ENCODE measurements around the gene SNRPD3. TPM values are rescaled to one million over a fixed set of nuclear protein-coding genes. Genes with fewer than 3 reads are reported as not detected.
A peak's percentile ranks its signal among the peaks of the same experiment; 100 is the strongest.
"Not testable (repeated sequence)": the region's sequence is repeated elsewhere in the genome, so short reads cannot be mapped to it uniquely, and the experiment has no call there.

SNRPD3 gene
- total RNA-seq, 1 donor from 2014 or later = 66.8 TPM

DNA sequence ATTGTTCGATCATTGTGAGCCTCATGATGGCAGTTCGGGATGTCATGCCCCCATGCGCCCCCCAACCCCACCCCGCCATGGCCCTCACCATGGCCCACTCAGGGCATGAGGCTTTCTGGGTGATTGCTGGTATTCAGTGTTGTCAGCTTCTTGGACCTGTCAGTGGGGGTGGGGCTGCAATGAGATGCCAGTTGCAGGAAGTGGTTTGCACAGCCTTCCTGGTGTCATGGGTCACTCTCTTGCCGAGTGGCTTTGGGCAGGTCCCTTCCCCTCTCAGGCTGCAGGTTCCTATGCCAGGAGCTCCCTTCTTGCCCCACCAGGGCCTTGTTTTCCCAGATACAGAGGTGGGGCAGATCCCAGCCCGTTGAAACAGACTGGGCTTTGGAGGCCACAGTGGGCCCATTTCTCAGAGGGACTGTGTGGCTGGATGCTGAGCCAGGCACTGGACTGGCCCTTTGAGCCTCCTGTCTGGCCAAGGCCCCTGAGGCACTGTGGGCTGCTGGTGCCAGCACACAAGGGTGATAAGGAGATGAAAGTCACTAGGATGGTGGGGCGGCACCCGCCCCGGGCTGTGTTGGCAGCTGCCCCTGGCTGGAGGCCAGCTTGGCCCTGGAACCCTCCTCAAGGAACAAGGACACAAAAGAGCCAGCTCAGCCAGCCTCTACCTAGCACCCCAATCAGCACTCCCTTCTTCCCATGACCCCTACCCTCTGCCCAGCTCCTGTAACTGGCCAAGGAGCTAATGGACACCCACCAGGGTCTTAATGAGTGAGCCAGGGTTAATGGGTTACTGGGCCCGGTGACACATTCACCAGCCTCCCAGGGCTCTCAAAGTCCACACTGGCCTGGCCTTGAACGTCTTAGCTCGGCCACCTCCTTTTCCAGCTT lies 45.7 kb downstream of the SNRPD3 start:
- H3K27ac ChIP-seq = peak overlapping the region; percentile 18
- peak; percentile 83 for DNase-seq

GRCh38 chr22:24602105-24602749 lies 46.4 kb downstream of the SNRPD3 start:
- H3K36me3 ChIP-seq; H3K9me3 ChIP-seq; H3K4me3 ChIP-seq; ATAC-seq; H3K27me3 ChIP-seq (ENCODE audit: low read depth); intact Hi-C loops (cut with DNase I); DNase-seq: not testable (repeated sequence)
- Histone ChIP-seq H3K4me1 (peaks cover 20% of the 10 kb centered on the region), H3K27ac (peak overlapping the region; percentile 18)

More for the DNA sequence above, 45.7 kb downstream of the SNRPD3 start:
- Histone ChIP-seq H3K9me3 (no peaks in the 10 kb centered on the region), H3K27me3 (ENCODE audit: low read depth) (no peaks in the 10 kb centered on the region), H3K4me1 (peaks cover 20% of the 10 kb centered on the region), H3K4me3 (no peak overlapping the region), H3K36me3 (no peaks in the 10 kb centered on the region)
- ATAC-seq = peak; percentile 76 to 83
- intact Hi-C loops (cut with DNase I) = no loop called here
- TF ChIP-seq CTCF (IDR thresholded peaks at IDR 0.05) = no peak

DNA sequence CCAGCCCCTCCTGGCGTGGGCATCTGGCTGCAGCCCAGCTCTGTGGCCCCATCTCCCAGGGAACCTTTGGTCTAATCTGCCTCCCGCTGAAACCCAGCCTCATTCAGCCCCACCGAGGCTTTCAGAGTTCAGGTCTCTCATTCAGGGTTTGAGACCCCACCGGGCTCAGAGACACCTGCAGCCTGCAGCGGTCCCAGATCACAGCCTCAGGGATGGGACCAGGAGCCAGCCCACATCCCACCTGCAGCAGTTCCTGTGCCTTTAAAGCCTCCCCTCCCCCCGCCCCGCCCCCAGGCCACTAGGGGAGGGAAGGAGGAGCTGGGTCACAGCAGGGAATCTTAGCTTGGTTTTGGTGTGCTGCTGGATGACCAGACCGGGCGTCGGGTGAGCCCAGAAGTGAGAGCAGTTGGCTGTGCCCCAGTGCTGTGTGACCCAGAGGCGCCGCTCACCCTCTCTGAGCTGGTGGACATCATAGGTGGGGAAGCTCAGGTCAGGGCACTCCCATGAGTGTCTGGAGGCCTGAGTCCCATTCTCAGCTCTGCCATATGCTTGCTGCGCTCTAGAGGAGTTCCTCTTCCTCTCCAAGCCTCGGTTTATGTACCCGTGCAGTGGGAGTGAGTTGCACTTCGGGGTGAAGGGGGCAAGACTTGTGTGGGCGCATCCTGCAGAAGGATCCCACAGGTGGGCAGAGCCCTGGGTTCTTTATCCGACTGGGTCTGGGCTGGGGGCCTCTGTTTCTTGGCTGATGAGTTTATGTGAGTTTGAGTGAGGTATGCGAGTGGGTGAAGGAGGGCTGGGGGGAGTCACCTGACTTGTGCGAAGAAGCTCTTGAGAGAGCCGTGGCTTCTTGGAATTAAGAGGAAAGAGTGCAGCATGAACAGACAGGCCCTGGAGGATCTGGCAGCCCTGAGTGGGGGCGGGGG lies 47.3 kb downstream of the SNRPD3 start, which contains the start of gene GGT1:
Gene GGT1 (plus strand): TSS at position 347 of the 923 bp plus-strand sequence. CDS start 7,889 bp downstream, outside the sequence.
- H3K27me3 ChIP-seq (ENCODE audit: low read depth); H3K36me3 ChIP-seq; DNase-seq; H3K9me3 ChIP-seq; intact Hi-C loops (cut with DNase I): not testable (repeated sequence)
- Histone ChIP-seq H3K27ac (peak within 1 kb of the TSS; percentile 18), H3K4me1 (peaks cover 20% of the 10 kb centered on the region), H3K4me3 (peak within 1 kb of the TSS; percentile 36)
- peak; percentile 39 to 55 for ATAC-seq

DNA sequence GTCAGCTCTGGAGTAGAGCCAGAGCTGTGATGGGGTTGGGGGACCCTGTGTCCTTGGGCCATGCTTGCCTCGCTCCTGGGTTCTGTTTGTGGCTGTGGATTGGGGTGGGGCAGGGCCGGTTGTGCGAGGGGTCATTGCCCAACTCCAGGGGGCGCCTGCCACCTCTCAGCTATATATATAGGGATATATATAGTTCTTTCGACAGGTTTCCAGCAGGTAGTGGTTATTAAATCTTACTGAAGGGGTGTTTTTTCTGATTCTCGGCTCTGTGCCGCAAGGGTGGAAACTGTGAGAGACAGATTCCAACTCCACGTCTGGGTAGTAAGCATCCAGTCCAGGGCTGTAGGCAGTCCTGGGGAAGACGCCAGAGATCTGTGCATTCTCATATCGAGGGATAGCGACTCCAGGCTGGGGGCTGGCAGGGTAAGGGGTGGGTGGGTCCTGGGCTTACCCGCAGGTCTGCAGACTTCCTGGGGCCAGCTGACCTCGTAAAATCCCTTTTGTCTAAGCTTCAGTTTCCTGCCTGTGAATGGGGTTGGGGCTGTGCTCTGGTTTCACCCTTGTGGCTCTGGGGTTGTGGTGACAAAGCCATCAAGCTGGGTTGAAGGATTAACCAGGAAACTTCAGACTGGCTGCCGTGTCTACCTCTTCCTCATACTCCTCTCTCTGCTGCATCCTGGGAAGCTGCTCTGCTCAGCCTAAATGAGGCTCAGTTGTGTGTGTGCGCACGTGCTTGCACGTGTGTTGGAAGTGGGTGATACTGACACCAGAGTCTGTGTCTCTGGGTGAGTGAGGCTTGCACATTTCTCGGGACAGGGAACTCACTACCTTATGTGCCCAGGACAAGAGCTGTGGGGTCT lies 48.2 kb downstream of the SNRPD3 start:
- intact Hi-C loops (cut with DNase I); H3K9me3 ChIP-seq; H3K27me3 ChIP-seq (ENCODE audit: low read depth); DNase-seq; H3K36me3 ChIP-seq: not testable (repeated sequence)
- Histone ChIP-seq H3K4me3 (peak overlapping the region; percentile 36), H3K4me1 (peaks cover 20% of the 10 kb centered on the region), H3K27ac (peak overlapping the region; percentile 13)
- peak; percentile 18 to 39 for ATAC-seq

- H3K27me3 ChIP-seq (ENCODE audit: low read depth); intact Hi-C loops (cut with DNase I); H3K9me3 ChIP-seq; H3K36me3 ChIP-seq; H3K4me3 ChIP-seq; DNase-seq; H3K27ac ChIP-seq; ATAC-seq: not testable (repeated sequence)
- H3K4me1 ChIP-seq = peaks cover 15% of the 10 kb centered on the region
Measured at GRCh38 chr22:24606340-24606739, 50.5 kb downstream of the SNRPD3 start.

DNA sequence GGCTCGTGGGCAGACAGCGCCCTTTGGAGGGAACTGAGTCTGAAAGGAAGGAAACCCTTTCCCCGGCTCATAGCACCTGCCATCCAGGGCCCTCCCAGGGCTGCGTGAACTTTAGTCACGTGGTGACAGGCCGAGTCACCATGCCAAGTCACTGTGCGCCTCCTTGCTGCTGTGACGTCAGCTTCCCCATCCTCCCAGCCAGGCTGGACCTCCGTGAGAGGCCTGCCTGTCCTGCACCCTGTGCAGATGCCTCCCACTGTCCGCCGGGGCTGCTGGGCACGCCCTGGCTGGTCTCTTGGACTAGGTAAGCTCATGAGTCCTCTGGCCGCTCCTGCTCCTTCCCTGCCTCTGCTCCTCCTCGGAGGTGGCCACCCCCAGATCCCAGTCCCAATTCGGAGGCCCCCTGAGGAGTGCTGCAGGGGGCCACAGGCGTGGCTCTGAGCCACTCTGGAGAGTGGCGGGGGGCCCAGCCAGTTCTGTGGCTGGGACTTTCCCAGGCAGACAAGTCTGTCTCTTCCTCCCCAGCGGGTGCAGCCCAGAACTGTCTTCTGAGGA lies 51.7 kb downstream of the SNRPD3 start:
- H3K27me3 ChIP-seq (ENCODE audit: low read depth); intact Hi-C loops (cut with DNase I); H3K9me3 ChIP-seq; H3K36me3 ChIP-seq; H3K4me1 ChIP-seq: not testable (repeated sequence)
- Histone ChIP-seq H3K4me3 (peak overlapping the region; percentile 36), H3K27ac (peak overlapping the region; percentile 18)
- ATAC-seq (peak; percentile 63 to 71), DNase-seq (peak; percentile 75)

DNA sequence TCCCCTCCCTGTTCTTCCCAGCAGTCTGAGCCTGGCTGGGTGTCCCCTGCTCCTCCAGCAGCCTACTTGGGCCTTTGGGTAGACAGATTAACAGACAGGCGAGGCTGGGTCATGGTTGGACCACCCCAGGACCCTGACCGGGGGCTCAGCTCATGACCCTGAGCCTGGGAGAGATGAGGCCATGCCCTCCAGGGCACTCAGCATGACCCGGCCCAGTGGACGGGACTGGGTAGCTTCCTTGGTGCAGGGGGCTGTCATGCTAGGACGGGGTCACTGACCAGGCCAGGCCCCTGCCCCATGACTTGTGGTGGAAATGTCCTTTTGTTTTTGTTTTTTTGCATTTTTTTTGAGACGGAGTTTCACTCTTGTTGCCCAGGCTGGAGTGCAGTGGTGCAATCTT lies 52.5 kb downstream of the SNRPD3 start:
- H3K9me3 ChIP-seq; H3K27ac ChIP-seq; H3K4me3 ChIP-seq; H3K27me3 ChIP-seq (ENCODE audit: low read depth); H3K36me3 ChIP-seq; H3K4me1 ChIP-seq; intact Hi-C loops (cut with DNase I); DNase-seq: not testable (repeated sequence)
- peak in 1 of 2 donors; percentile 42 for ATAC-seq

DNA sequence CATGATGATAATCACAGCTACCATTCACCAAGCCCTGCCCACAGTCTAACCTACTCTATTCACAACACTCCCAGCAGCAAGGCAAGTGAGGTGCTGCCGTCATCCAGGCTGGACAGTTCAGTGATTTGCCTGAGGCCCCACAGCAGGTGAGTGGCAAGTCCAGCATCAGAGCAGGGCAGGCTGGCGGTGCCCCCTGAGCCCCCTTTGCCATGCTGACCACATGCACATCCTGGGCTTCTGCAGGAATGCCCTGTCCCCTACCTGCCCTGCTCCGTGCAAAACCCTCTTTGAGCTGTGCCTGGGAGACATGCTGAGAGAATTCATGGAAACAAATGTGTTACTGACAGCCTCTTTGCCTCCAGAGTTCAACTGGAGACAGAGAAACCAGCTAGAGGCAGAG lies 54.1 kb downstream of the SNRPD3 start:
- H3K4me1 ChIP-seq; intact Hi-C loops (cut with DNase I); H3K27me3 ChIP-seq (ENCODE audit: low read depth); H3K36me3 ChIP-seq; ATAC-seq; DNase-seq; H3K27ac ChIP-seq; H3K4me3 ChIP-seq; H3K9me3 ChIP-seq: not testable (repeated sequence)

DNA sequence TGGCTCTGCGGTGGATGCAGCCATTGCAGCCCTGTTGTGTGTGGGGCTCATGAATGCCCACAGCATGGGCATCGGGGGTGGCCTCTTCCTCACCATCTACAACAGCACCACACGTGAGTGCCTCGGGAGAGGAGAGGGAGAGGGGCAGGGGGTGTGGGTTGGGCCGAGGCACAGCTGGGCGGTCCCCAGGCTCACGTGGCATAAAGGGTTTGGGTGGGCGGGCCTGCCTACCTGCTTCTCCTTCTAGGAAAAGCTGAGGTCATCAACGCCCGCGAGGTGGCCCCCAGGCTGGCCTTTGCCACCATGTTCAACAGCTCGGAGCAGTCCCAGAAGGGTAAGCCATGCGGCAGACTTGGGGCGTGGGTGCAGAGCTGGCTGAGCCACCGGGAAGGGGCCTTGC lies 59.0 kb downstream of the SNRPD3 start:
- intact Hi-C loops (cut with DNase I); H3K27ac ChIP-seq; DNase-seq; H3K4me1 ChIP-seq; H3K9me3 ChIP-seq; H3K36me3 ChIP-seq; ATAC-seq; H3K27me3 ChIP-seq (ENCODE audit: low read depth); H3K4me3 ChIP-seq: not testable (repeated sequence)

- DNase-seq; ATAC-seq; H3K9me3 ChIP-seq; H3K36me3 ChIP-seq; H3K27ac ChIP-seq; H3K27me3 ChIP-seq (ENCODE audit: low read depth); H3K4me1 ChIP-seq; H3K4me3 ChIP-seq; intact Hi-C loops (cut with DNase I): not testable (repeated sequence)
Measured at GRCh38 chr22:24621244-24621643, 65.4 kb downstream of the SNRPD3 start.

DNA sequence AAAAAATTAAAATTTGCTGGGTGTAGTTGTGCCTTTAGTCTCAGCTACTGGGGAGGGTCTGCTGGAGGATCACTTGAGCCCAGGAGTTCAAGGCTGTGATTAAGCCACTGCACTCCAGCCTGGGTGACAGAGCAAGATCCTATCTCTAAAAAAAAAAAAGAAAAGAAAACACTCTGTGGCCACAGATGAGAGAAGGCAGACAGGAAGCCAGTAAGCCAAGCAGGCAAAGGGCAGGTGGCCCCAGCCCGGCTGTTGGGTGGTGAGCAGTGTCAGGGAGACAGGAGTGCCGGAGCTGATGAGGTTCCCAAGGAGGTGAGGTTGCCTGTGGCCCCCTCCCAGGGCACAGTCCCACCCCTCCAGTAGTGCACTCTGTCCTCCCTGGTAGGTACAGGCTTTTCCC lies 66.8 kb downstream of the SNRPD3 start:
- H3K36me3 ChIP-seq; H3K27ac ChIP-seq; H3K9me3 ChIP-seq; ATAC-seq; DNase-seq; H3K4me1 ChIP-seq; intact Hi-C loops (cut with DNase I); H3K4me3 ChIP-seq; H3K27me3 ChIP-seq (ENCODE audit: low read depth): not testable (repeated sequence)

Data from lower lobe of right lung (tissue), 2 donors.